Activated CD4-positive, alpha-beta T cell treated with anti-CD3 and anti-CD28 coated beads for 36 hours (primary cell): ENCODE measurements around the gene KRTAP9-2. TPM values are rescaled to one million over a fixed set of nuclear protein-coding genes. Genes with fewer than 3 reads are reported as not detected.
"Not testable (repeated sequence)": the region's sequence is repeated elsewhere in the genome, so short reads cannot be mapped to it uniquely, and the experiment has no call there.

Experiments used
- ATAC-seq: fragments of 200-7000 bp; cut with Tn5 transposase; one replicate; pipeline ENCODE4 v1.10.0; 2021; ENCODE audit warnings: mild to moderate bottlenecking, moderate library complexity
- CTCF ChIA-PET: fragments of 350-600 bp; sonication (Branson Sonifier 250); formaldehyde crosslinking; loops from one replicate; lab custom pipeline; 2021; ENCODE audit warnings: antibody characterized with exemption; lab: Charles Lee
- POLR2A ChIA-PET: fragments of 350-600 bp; sonication (Branson Sonifier 250); formaldehyde crosslinking; loops from one replicate; lab custom pipeline; 2021; ENCODE audit warnings: antibody characterized with exemption, inconsistent platforms; lab: Charles Lee
- DNase-seq: peaks from one replicate; pipeline ENCODE4 v3.0.0-alpha.2; 2020
- H3K27ac Mint-ChIP-seq: one replicate; pipeline ENCODE4 v1.8.0; 2021; ENCODE audit warnings: mixed read lengths
- H3K27me3 Mint-ChIP-seq: one replicate; pipeline ENCODE4 v1.8.0; 2021; ENCODE audit warnings: mixed read lengths
- H3K36me3 Mint-ChIP-seq: one replicate; pipeline ENCODE4 v1.8.0; 2021; ENCODE audit warnings: low read depth, mixed read lengths
- H3K4me1 Mint-ChIP-seq: one replicate; pipeline ENCODE4 v1.8.0; 2021; ENCODE audit warnings: mixed read lengths
- H3K4me3 Mint-ChIP-seq: one replicate; pipeline ENCODE4 v1.8.0; 2021; ENCODE audit warnings: mild to moderate bottlenecking, moderate library complexity, mixed read lengths
- H3K9me3 Mint-ChIP-seq: one replicate; pipeline ENCODE4 v1.8.0; 2021; ENCODE audit warnings: low read depth, mixed read lengths
- intact Hi-C, 2 experiments: fragments of 100-400 bp; cut with DNase I in 1 of 2; cut with micrococcal nuclease in 1 of 2; formaldehyde crosslinking; loops; one replicate each; pipeline versions ENCODE4 v1.14.2 to v1.15.1; 2022 to 2024; cut with DNase I, micrococcal nuclease
- total RNA-seq, 2 experiments: library from RNA; stranded (reverse); gene quantifications; one replicate each; pipeline ENCODE4 v1.2.3, GENCODE V29; 2021

KRTAP9-2 gene
- total RNA-seq, 2 experiments from 2014 or later, result not detected

GRCh38 chr17:41246995-41247787 is 20.7 kb downstream of the KRTAP9-2 start:
- H3K36me3 Mint-ChIP-seq, POLR2A ChIA-PET, H3K27me3 Mint-ChIP-seq, H3K27ac Mint-ChIP-seq, intact Hi-C loops, ATAC-seq, H3K9me3 Mint-ChIP-seq, DNase-seq, H3K4me1 Mint-ChIP-seq, CTCF ChIA-PET, H3K4me3 Mint-ChIP-seq: not testable (repeated sequence)

GRCh38 chr17:41249637-41250240 is 23.3 kb downstream of the KRTAP9-2 start, which contains the start of gene KRTAP9-4:
Gene KRTAP9-4, plus strand, starts transcription at chr17:41249687. Its CDS starts 34 bp downstream, at chr17:41249721.
- H3K27me3 Mint-ChIP-seq, POLR2A ChIA-PET, DNase-seq: not testable (repeated sequence)

GRCh38 chr17:41251261-41251660 is 24.8 kb downstream of the KRTAP9-2 start:
- no peaks in the 10 kb centered on the region for H3K36me3 Mint-ChIP-seq
- DNase-seq, result no peak
- CTCF ChIA-PET, result interaction anchor here (0.7 to 0.9 kb wide), 2 partner anchors 395 to 437 kb away, joined by 3 read pairs; partner anchors contain the start of gene EIF1
- H3K4me3 Mint-ChIP-seq, result no peak overlapping the region
- no peak overlapping the region for H3K27ac Mint-ChIP-seq
- POLR2A ChIA-PET, result no interaction called here
- no peak for ATAC-seq
- intact Hi-C loops, result no loop called here
- no peaks in the 10 kb centered on the region for H3K27me3 Mint-ChIP-seq
- H3K4me1 Mint-ChIP-seq, result no peaks in the 10 kb centered on the region
- no peaks in the 10 kb centered on the region for H3K9me3 Mint-ChIP-seq

More at GRCh38 chr17:41249637-41250240, 23.3 kb downstream of the KRTAP9-2 start, which contains the start of gene KRTAP9-4:
- H3K36me3 Mint-ChIP-seq, H3K4me1 Mint-ChIP-seq, H3K4me3 Mint-ChIP-seq, H3K9me3 Mint-ChIP-seq, H3K27ac Mint-ChIP-seq, ATAC-seq, intact Hi-C loops: not testable (repeated sequence)
- CTCF ChIA-PET, result interaction anchor here (1.2 kb wide), 1 partner anchor 72 kb away, joined by 3 read pairs; no protein-coding TSS in a partner anchor

DNA sequence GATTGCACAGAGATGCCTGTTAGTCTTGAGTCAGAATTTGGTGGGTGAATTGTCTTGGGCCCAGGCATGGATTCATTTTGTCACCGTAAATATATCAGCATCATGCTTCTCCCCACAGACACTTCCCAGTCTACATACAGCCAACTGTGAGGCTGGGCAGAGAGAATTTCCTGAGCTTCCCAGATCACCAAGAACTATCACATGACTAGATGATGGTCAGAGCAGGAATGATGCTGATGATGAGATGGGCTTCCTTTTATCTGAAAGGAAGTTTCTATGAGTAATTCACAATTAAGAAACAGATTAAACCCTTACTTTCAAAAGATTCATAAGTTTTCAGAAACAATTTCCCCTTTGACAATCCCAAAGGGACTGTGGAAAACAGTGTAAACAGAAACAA is 28.4 kb downstream of the KRTAP9-2 start:
- H3K9me3 Mint-ChIP-seq, result no peaks in the 10 kb centered on the region
- intact Hi-C loops, result no loop called here
- no peak for DNase-seq

DNA sequence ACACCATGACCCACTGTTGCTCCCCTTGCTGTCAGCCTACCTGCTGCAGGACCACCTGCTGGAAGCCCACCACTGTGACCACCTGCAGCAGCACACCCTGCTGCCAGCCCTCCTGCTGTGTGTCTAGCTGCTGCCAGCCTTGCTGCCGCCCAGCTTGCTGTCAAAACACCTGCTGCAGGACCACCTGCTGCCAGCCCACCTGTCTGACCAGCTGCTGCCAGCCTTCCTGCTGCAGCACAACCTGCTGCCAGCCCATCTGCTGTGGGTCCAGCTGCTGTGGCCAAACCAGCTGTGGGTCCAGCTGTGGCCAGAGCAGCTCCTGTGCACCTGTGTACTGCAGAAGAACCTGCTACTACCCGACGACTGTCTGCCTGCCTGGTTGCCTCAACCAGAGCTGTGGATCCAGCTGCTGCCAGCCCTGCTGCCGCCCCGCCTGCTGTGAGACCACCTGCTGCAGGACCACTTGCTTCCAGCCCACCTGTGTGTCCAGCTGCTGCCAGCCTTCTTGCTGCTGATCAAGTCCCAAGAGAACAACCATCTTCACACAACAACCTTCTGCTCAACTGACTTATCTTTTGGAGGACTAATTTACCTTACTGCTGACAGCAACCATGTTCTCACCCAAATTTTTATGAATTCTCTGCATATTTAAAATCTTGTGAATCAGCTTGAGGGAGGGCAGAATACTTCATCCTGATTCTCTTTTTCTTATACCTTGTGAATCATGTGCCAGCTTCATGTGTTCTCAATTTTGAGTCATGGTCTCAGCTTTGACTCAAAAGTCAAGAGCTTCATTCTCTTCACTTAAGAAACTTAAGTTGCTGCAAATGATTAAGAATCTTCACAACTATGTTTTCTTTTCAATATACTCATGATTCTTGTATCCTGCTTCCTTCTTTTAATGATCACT is 29.2 kb downstream of the KRTAP9-2 start, which contains the start of gene KRTAP9-9:
KRTAP9-9 (plus strand) TSS at position 4 of the 910 bp plus-strand sequence.
- H3K9me3 Mint-ChIP-seq, H3K27me3 Mint-ChIP-seq, H3K27ac Mint-ChIP-seq, intact Hi-C loops, H3K4me1 Mint-ChIP-seq, CTCF ChIA-PET, DNase-seq, H3K36me3 Mint-ChIP-seq, H3K4me3 Mint-ChIP-seq, ATAC-seq, POLR2A ChIA-PET: not testable (repeated sequence)

More for the DNA sequence above, 28.4 kb downstream of the KRTAP9-2 start:
- H3K27ac Mint-ChIP-seq, result no peak overlapping the region
- CTCF ChIA-PET, result no interaction called here
- no peaks in the 10 kb centered on the region for H3K4me1 Mint-ChIP-seq
- H3K27me3 Mint-ChIP-seq, result peaks cover 4% of the 10 kb centered on the region
- H3K36me3 Mint-ChIP-seq, result no peaks in the 10 kb centered on the region
- ATAC-seq, result no peak
- POLR2A ChIA-PET, result no interaction called here
- H3K4me3 Mint-ChIP-seq, result no peak overlapping the region

DNA sequence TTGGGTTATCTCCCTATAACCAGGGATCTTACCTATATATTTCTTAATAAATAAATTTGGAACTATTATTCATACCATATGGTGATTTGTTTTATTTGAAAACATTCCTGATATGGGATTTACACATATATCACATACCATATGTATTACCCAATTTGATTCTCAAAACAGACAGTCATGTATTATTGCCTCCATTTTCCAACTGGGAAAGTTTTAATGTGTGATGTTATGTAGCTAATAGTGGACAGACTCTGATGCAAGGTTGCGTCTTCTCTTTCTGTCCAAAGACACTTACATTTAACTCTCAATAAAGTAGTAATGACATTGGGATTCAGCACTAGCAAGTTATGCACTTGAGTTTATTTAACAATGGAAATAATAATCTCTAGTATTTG is 29.8 kb downstream of the KRTAP9-2 start:
- CTCF ChIA-PET, result no interaction called here
- peaks cover 13% of the 10 kb centered on the region for H3K4me1 Mint-ChIP-seq
- intact Hi-C loops, result no loop called here

GRCh38 chr17:41258406-41258805 is 32.0 kb downstream of the KRTAP9-2 start:
- no peaks in the 10 kb centered on the region for H3K36me3 Mint-ChIP-seq
- ATAC-seq (no peak), DNase-seq (no peak)
- ChIA-PET POLR2A (no interaction called here), CTCF (no interaction called here)
- no peak overlapping the region for H3K27ac Mint-ChIP-seq
- intact Hi-C loops, result no loop called here
- H3K4me3 Mint-ChIP-seq, result no peak overlapping the region
- peaks cover 4% of the 10 kb centered on the region for H3K27me3 Mint-ChIP-seq
- peaks cover 16% of the 10 kb centered on the region for H3K4me1 Mint-ChIP-seq
- no peaks in the 10 kb centered on the region for H3K9me3 Mint-ChIP-seq

More for the DNA sequence above, 29.8 kb downstream of the KRTAP9-2 start:
- DNase-seq, result no peak
- Mint-ChIP-seq H3K4me3 (no peak overlapping the region), H3K27me3 (peaks cover 4% of the 10 kb centered on the region), H3K27ac (no peak overlapping the region), H3K9me3 (no peaks in the 10 kb centered on the region), H3K36me3 (no peaks in the 10 kb centered on the region)
- ATAC-seq, result no peak
- POLR2A ChIA-PET, result no interaction called here

DNA sequence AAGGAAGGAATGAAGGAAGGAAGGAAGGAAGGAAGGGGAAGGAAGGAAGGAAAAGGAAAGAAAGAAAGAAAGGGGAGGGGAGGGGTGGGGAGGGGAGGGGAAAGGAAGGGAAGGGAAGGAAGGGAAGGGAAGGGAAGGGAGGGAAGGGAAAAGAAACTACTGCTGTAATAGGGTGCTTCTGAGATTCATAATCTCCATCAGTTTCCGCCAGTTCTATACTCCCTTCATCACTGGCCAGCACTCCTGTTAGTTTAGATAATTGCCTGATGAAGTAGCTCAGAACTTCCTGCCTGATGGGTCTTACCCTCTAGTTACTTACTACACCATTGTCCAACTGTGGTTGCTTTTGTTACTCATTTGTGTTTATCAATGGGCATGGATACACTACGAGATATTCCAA is 36.8 kb downstream of the KRTAP9-2 start:
- ATAC-seq (no peak), DNase-seq (no peak)
- no peak overlapping the region for H3K4me3 Mint-ChIP-seq
- intact Hi-C loops, result no loop called here
- no peaks in the 10 kb centered on the region for H3K27me3 Mint-ChIP-seq
- H3K4me1 Mint-ChIP-seq, result peaks cover 18% of the 10 kb centered on the region
- no peak overlapping the region for H3K27ac Mint-ChIP-seq
- no peaks in the 10 kb centered on the region for H3K36me3 Mint-ChIP-seq
- H3K9me3 Mint-ChIP-seq, result no peaks in the 10 kb centered on the region
- POLR2A ChIA-PET, result no interaction called here
- CTCF ChIA-PET, result no interaction called here

- no peaks in the 10 kb centered on the region for H3K27me3 Mint-ChIP-seq
- peaks cover 18% of the 10 kb centered on the region for H3K4me1 Mint-ChIP-seq
- DNase-seq (no peak), ATAC-seq (no peak)
- no peaks in the 10 kb centered on the region for H3K36me3 Mint-ChIP-seq
- no peaks in the 10 kb centered on the region for H3K9me3 Mint-ChIP-seq
- POLR2A ChIA-PET, result no interaction called here
- intact Hi-C loops, result no loop called here
- no peak overlapping the region for H3K4me3 Mint-ChIP-seq
- CTCF ChIA-PET, result no interaction called here
- no peak overlapping the region for H3K27ac Mint-ChIP-seq
Observed at GRCh38 chr17:41264599-41264998, 38.2 kb downstream of the KRTAP9-2 start.

DNA sequence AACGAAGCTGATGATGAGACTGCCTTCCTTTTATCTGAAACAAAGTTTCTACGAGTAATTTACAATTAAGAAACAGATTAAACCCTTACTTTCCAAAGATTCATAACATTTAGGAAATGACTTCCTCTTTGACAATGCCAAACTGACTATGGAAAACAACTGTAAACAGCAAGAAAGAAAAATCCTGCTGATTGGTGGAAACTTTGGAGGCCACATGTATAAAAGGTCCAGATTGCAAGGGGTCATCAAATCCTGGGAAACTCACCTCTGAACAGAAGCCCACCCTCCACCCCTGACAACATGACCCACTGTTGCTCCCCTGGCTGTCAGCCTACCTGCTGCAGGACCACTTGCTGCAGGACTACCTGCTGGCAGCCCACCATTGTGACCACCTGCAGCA is 38.6 kb downstream of the KRTAP9-2 start, which contains the start of gene KRTAP9-6:
KRTAP9-6 (plus strand) TSS at position 301 of the 400 bp plus-strand sequence; CDS start at position 301, 0 bp downstream.
- H3K4me1 Mint-ChIP-seq, result peaks cover 18% of the 10 kb centered on the region
- CTCF ChIA-PET, result no interaction called here
- ATAC-seq (no peak), DNase-seq (no peak)
- H3K4me3 Mint-ChIP-seq, result no peak within 1 kb of the TSS
- H3K36me3 Mint-ChIP-seq, result no peaks in the 10 kb centered on the region
- intact Hi-C loops, result no loop called here
- no peak within 1 kb of the TSS for H3K27ac Mint-ChIP-seq
- no peaks in the 10 kb centered on the region for H3K9me3 Mint-ChIP-seq
- no peaks in the 10 kb centered on the region for H3K27me3 Mint-ChIP-seq
- POLR2A ChIA-PET, result no interaction called here

DNA sequence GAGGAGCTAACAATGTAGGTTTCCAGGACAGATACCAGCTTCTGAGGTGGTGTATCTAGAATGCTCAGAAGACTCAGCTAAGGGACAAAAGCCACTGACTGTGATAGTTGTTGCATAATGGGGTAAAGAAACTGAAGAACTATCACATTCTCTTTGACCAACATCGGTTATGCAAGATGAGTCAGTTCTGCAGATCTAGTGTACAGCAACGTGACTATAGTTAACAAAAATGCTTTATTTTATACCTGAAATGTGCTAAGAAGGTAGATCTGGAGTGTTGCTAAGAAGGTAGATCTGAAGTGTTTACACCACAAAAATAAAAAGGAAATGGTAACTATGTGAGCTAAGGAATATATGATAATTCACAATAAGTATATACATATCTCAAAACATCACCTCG is 41.3 kb downstream of the KRTAP9-2 start:
- intact Hi-C loops, result no loop called here
- Mint-ChIP-seq H3K27me3 (no peaks in the 10 kb centered on the region), H3K4me3 (no peak overlapping the region), H3K36me3 (no peaks in the 10 kb centered on the region), H3K27ac (no peak overlapping the region), H3K9me3 (no peaks in the 10 kb centered on the region), H3K4me1 (peaks cover 3% of the 10 kb centered on the region)
- DNase-seq (no peak), ATAC-seq (no peak)
- ChIA-PET POLR2A (no interaction called here), CTCF (no interaction called here)
